ENCODE results near the gene IQGAP1.
"Not testable (repeated sequence)": the region's sequence is repeated elsewhere in the genome, so short reads cannot be mapped to it uniquely, and the experiment has no call there.

The IQGAP1 gene

DNA sequence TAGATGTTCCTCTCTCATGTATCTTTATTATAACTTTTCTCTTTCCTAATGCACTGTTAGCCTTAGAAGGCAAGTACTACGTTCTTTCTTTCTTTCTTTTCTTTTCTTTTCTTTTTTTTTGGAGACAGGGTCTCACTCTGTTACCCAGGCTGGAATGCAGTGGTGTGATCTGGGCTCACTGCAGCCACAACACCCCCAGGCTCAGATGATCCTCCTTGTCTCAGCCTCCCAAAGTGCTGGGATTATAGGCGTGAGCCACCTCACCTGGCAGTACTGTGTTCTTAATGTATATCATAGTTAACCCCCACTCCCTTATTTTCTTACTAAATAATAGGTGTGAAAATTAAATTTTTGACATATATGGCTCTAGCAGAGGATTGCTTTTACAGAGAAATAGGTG lies 23.1 kb downstream of the IQGAP1 start:
- DNase-seq (ENCODE audit: low spot score), result no peak

- peak; percentile 50 for DNase-seq (ENCODE audit: low spot score)
These were observed 24.5 kb downstream of the IQGAP1 start for GRCh38 chr15:90412356-90413194.

DNA sequence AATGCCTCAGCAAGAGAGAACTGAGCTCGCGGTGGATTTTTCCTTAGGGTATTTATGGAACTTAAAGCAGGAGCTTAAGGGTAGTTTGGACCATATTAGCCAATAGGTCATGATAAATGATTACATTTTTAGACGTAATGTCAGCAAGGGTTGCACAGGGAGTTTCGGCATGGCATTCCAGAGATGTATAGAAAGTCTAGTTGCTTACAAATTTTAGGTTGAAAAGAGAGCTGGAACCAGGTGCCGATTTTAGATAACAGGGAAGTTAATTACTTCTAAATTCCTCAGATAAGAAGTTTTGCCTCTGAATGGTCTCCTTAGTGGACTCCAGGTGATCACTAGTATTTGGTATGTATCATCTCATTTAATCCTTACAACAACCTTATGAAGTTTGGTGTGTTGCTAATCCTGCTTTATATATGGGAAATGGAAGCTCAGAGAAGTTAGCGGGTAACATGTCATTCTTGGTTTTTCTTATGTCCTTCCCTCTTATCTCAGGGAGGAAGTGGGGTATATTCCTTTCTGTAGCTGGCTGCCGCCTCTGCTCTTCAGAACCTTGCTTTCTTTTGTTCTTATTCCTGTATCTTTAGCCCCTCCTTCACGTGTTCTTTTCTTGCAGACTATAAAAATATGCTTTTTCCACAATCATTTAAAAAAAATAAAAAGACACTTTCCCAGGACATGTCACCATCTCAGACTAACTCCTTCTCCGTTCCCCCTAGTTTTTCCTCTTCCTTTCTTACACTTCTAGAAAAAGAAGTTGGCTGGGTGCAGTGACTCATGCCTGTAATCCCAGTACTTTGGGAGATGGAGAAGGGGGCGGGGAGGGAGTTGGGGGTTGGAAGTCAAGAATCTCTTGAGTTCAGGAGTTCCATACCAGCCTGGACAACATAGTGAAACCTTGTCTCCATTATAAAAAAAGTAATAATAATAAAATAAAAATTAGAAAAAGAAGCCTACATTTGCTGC lies 25.7 kb downstream of the IQGAP1 start:
- DNase-seq (ENCODE audit: low spot score), result no peak

GRCh38 chr15:90414408-90415028 lies 26.5 kb downstream of the IQGAP1 start:
- peak; percentile 76 for DNase-seq (ENCODE audit: low spot score)

- not testable (repeated sequence) for DNase-seq (ENCODE audit: low spot score)
These were observed 28.0 kb downstream of the IQGAP1 start for GRCh38 chr15:90416052-90416451.

DNA sequence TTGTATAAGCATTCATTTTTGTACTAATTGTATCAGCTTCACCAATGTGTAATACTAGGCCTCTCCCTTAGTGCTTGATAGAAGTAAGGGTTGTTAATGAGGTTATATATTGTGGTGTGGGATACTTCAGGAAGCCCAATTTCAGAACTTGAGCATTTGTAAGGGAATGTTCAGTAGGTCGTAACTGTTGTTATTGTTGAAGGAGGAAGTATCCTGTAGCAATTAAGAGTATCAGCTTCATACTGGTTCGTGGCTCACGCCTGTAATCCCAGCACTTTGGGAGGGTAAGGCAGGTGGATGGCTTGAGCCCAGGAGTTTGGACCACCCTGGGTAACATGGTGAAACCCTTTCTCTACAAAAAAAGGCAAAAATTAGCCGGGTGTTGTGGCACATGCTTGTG lies 30.6 kb downstream of the IQGAP1 start:
- no peak for DNase-seq (ENCODE audit: low spot score)

DNA sequence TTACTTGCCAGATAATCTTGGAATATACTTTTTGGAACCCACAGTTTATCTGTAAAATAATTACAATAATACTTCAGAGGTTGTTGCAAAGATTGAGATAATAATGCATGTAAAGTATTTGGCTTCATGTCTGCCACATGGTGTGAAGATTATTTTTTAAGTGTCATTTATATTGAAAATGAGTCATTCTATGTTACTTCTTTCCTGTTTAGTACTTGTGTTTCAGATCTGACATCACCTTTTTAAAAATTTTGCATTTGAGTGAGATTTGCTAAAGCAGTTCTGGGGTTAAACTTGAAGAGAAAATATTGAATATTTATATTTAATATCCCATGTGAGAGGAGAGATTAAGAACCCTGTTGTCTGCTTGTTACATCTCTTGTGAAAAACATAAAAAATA lies 31.2 kb downstream of the IQGAP1 start:
- DNase-seq (ENCODE audit: low spot score), result no peak

GRCh38 chr15:90419738-90420406 lies 31.8 kb downstream of the IQGAP1 start:
- DNase-seq (ENCODE audit: low spot score), result peak; percentile 76

- DNase-seq (ENCODE audit: low spot score), result no peak
These were observed 32.4 kb downstream of the IQGAP1 start for GRCh38 chr15:90420451-90420850.

- DNase-seq (ENCODE audit: low spot score), result no peak
These were observed 33.5 kb downstream of the IQGAP1 start for GRCh38 chr15:90421527-90421926.

DNA sequence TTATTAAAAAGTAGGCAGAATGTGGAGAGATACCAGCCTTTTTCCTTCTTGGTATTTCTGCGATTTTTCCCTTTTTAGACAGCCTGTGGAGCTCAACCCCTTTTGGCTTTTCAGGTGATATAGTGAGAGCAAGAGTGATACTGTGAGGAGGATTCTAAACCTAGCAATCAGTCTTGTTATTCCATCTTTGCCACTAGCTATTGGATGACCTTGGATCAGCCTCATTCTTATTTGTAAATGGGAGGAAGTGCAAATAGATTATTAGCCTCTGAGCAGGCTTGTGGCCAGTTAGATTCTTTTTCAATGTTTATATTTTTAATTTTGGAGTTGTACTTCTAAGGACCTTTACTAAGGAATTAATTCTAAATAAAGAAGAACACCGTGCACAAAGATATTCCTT lies 34.0 kb downstream of the IQGAP1 start:
- no peak for DNase-seq (ENCODE audit: low spot score)

GRCh38 chr15:90422936-90423335 lies 34.9 kb downstream of the IQGAP1 start:
- no peak for DNase-seq (ENCODE audit: low spot score)

DNA sequence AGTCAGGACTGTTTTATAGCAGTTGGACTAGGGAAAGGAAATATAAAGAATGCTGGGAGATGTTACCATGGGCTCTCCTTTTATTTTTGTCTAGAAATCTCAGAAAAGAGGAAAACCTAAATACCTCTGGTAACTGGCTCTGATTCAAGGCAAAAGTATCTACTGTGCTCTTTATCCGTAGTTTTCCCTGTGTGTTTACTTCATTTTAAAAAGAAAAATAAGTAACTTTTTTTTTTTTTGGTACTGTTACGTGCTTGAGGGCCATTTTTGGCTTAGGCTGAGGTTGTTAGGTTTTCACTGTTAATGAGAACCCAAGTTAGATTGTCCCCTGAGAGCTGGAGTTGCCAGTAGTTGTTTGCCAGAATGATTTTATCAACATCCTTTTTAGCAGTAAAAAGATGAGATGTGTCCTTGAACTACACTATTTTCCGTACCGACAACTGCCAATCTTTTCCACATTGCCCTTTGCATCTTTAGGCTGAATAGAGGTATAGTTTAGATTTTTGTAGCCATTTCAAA lies 35.8 kb downstream of the IQGAP1 start:
- no peak for DNase-seq (ENCODE audit: low spot score)

DNA sequence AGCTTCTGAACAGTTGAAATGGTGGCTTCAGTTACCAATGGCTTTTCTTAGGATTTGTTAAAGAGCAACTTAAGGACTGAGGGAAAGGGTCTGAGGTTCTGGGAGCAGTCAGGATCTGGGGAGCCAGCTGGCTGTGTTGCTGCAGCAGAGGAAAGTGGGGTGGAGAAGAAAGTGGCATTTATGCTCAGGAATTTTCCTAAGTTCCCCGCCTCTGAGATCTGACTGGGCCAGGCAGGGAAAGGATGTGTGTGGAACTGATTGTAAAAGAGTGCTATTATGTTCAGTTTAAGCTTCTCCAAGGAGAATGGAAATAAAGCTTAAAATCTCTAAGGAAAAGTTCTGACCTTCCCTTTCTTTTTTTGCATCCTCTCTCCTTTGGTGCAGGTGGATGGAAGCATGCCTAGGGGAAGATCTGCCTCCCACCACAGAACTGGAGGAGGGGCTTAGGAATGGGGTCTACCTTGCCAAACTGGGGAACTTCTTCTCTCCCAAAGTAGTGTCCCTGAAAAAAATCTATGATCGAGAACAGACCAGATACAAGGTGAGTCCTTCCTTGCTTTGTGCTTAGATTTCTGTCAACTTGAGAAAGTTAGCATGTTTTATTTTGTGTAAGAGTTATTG lies 37.8 kb downstream of the IQGAP1 start:
- peak; percentile 39 for DNase-seq (ENCODE audit: low spot score)

GRCh38 chr15:90427185-90427584 lies 39.1 kb downstream of the IQGAP1 start:
- DNase-seq (ENCODE audit: low spot score), result no peak

DNA sequence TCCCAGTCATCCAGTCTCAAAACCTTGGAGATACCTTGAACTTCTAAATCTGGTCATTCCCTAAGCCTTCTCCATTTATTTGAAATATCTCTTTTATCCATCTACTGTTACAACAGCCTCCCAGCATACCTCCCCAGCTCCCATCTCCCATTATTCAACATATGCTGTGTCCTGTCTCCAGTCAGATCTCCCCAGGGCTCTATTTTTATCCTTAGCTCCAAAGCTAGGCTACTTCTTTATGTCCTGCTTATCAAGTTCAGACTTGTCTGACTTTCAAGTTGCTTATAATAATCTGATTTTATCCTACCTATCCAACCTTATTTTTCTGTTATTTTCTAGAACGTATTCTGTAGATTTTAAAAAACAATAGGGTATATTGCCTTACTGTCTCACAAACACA lies 44.2 kb downstream of the IQGAP1 start:
- DNase-seq (ENCODE audit: low spot score), result no peak

- no peak for DNase-seq (ENCODE audit: low spot score)
These were observed 47.8 kb downstream of the IQGAP1 start for GRCh38 chr15:90435652-90436337.

DNA sequence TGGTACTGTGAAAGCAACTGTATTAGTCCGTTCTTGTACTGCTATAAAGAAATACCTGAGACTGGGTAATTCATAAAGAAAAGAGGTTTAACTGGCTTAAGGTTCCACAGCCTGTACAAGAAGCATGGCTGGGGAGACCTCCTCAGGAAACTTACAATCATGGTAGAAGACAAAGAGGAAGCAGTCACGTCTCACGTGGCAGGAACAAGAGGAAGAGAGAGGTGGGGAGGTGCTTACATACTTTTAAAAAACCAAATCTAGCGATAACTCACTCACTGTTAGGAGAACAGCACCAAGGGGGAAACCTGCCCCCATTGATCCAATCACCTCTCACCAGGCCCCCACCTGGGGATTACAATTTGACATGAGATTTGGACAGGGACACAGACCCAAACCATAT lies 48.9 kb downstream of the IQGAP1 start:
- DNase-seq (ENCODE audit: low spot score), result no peak

DNA sequence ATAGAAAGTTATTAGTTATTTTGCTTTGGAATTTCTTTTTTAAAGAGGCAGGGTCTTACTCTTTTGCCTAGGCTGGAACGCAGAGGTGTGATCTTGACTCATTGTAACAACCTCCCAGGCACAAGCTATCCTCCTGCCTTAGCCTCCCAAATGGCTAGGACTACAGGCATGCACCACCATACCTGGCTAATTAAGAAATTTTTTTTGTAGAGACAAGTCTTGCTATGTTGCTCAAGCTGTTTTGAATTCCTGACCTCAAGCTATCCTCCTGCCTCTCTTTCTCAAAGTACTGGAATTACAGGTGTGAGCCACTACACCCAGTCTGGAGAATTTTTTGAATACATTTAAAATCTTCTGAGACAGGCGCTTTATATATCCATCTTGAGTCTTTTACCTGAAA lies 49.5 kb downstream of the IQGAP1 start:
- no peak for DNase-seq (ENCODE audit: low spot score)

DNA sequence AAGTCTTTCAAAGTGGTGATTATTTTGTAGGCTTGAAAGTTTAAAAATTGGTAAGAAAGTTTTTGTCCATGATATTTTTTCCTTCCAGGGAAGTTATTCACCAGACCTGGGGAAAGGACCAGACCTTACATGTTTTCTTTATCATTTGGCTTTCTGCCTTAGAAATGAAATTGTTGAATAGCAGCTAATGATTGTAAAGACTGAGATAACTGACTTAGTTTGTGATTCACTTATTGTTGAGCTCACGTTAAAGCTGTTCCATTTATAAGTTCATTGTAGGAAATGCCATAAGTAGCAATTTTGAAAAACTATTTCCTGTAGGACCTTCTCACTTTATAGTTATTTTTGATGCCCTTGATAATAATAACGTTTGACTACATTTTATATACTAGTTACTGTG lies 51.9 kb downstream of the IQGAP1 start:
- DNase-seq (ENCODE audit: low spot score), result no peak

GRCh38 chr15:90441027-90441426 lies 53.0 kb downstream of the IQGAP1 start:
- DNase-seq (ENCODE audit: low spot score), result no peak
